ENCODE measurements around the gene MNT.

DNA sequence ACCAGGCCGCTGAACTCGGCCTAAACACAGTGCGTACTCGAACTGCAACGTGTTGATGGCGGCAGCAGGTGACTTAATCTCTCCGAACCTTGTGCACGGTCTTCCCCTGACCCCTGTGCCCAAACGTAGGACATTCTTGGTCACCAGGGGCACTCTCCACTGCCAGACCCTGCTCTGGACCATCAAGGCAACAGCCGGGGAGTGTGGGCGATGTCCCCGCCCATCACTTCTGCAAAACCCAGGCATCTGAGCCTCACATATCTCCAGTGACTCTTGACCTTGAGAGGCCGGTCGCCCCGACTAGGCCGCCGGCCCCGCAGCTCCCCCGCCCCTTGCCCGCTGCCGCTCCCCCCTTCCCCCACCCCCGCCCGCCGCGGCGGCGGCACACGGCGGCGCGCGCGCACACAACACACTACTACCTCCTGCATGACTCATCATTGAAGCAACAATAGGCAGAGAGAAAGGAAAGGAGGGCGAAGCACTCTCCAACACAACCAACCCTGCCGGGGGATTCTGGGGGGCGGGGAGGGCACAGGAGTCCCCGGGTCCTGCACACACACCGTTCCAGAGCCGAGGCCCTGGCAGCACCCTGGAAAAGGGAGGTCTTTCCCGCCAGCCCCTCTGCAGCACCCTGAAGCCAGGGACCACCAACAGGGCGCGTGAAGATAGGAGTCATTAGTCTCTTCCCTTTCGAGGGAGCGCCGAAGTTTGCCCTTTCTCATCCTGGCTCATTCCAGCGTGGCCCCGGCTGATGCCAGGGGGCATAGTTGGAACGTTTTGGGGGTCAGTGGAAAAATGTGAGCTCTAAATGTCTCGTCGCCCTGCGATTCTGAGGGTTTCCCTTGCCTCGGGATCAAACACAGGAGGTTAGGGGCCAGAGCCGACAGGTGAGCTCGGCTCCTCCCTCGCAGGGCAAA lies 1.9 kb downstream of the MNT start:
- TF ChIP-seq CTCF (conservative IDR thresholded peaks at IDR 0.05; ENCODE audit: low read depth, low read length) (no peak), EZH2 (IDR thresholded peaks at IDR 0.05; ENCODE audit: borderline replicate concordance, low read depth, low read length, poor library complexity, severe bottlenecking) (no peak)

Measured in A673 (cell line).